Measurements from ENCODE around the gene DUS1L. TPM values are rescaled to one million over a fixed set of nuclear protein-coding genes. Genes with fewer than 3 reads are reported as not detected.

The DUS1L gene
- total RNA-seq, 1 donor from 2014 or later: 126 TPM

GRCh38 chr17:82049521-82049971 is 16.1 kb downstream of the DUS1L start:
- no peak for DNase-seq (ENCODE audit: low read depth)
- no peak for TF ChIP-seq CTCF (conservative IDR thresholded peaks at IDR 0.05; ENCODE audit: low read depth, low read length)
- no peak overlapping the region for H3K4me3 ChIP-seq (ENCODE audit: low read depth, low read length)

- no peak for TF ChIP-seq CTCF (conservative IDR thresholded peaks at IDR 0.05; ENCODE audit: low read depth, low read length)
- DNase-seq (ENCODE audit: low read depth): no peak
These were observed 16.5 kb downstream of the DUS1L start for GRCh38 chr17:82049106-82049505.

GRCh38 chr17:82048571-82048971 is 17.0 kb downstream of the DUS1L start:
- no peak for DNase-seq (ENCODE audit: low read depth)
- TF ChIP-seq CTCF (conservative IDR thresholded peaks at IDR 0.05; ENCODE audit: low read depth, low read length): no peak
- H3K4me3 ChIP-seq (ENCODE audit: low read depth, low read length): no peak overlapping the region

More at GRCh38 chr17:82049106-82049505, 16.5 kb downstream of the DUS1L start:
- H3K4me3 ChIP-seq (ENCODE audit: low read depth, low read length): no peak overlapping the region

GRCh38 chr17:82047914-82048570 is 17.6 kb downstream of the DUS1L start:
- H3K4me3 ChIP-seq (ENCODE audit: low read depth, low read length): no peak overlapping the region
- TF ChIP-seq CTCF (conservative IDR thresholded peaks at IDR 0.05; ENCODE audit: low read depth, low read length): no peak
- no peak for DNase-seq (ENCODE audit: low read depth)

GRCh38 chr17:82047379-82047778 is 18.2 kb downstream of the DUS1L start:
- DNase-seq (ENCODE audit: low read depth): no peak
- no peak for TF ChIP-seq CTCF (conservative IDR thresholded peaks at IDR 0.05; ENCODE audit: low read depth, low read length)
- H3K4me3 ChIP-seq (ENCODE audit: low read depth, low read length): no peak overlapping the region

- TF ChIP-seq CTCF (conservative IDR thresholded peaks at IDR 0.05; ENCODE audit: low read depth, low read length): no peak
- DNase-seq (ENCODE audit: low read depth): no peak
These were observed 18.7 kb downstream of the DUS1L start for GRCh38 chr17:82046903-82047302.

GRCh38 chr17:82045936-82046484 is 19.6 kb downstream of the DUS1L start:
- no peak for DNase-seq (ENCODE audit: low read depth)
- no peak for TF ChIP-seq CTCF (conservative IDR thresholded peaks at IDR 0.05; ENCODE audit: low read depth, low read length)

More at GRCh38 chr17:82046903-82047302, 18.7 kb downstream of the DUS1L start:
- no peak overlapping the region for H3K4me3 ChIP-seq (ENCODE audit: low read depth, low read length)

More at GRCh38 chr17:82045936-82046484, 19.6 kb downstream of the DUS1L start:
- no peak overlapping the region for H3K4me3 ChIP-seq (ENCODE audit: low read depth, low read length)
